Measurements from ENCODE around the gene ROR1.

GRCh38 chr1:63750721-63751120, 23.1 kb upstream of the ROR1 start:
- no peak for TF ChIP-seq CTCF (IDR thresholded peaks at IDR 0.05)
- TF ChIP-seq POLR2A (IDR thresholded peaks at IDR 0.05): no peak
- TF ChIP-seq POLR2AphosphoS5 (IDR thresholded peaks at IDR 0.05): no peak
- no peak for TF ChIP-seq EP300 (IDR thresholded peaks at IDR 0.05)
